ENCODE results near the gene COA6. TPM values are rescaled to one million over a fixed set of nuclear protein-coding genes. Genes with fewer than 3 reads are reported as not detected.

COA6 gene
- total RNA-seq, 1 donor from 2014 or later, result 31.4 TPM

- DNase-seq (ENCODE audit: low spot score, unreplicated experiment), result no peak
- no peak for TF ChIP-seq CTCF (IDR thresholded peaks at IDR 0.05; ENCODE audit: unreplicated experiment)
- Mint-ChIP-seq H3K4me1 (ENCODE audit: low read depth) (no peaks in the 10 kb centered on the region), H3K4me3 (ENCODE audit: low read depth) (no peak overlapping the region), H3K36me3 (ENCODE audit: insufficient read depth) (peaks cover 6% of the 10 kb centered on the region), H3K27me3 (no peaks in the 10 kb centered on the region), H3K27ac (no peak overlapping the region), H3K9me3 (ENCODE audit: low read depth) (no peaks in the 10 kb centered on the region)
Observed at GRCh38 chr1:234401658-234402057, 28.4 kb downstream of the COA6 start.

- no peak overlapping the region for H3K4me3 Mint-ChIP-seq (ENCODE audit: low read depth)
- TF ChIP-seq CTCF (IDR thresholded peaks at IDR 0.05; ENCODE audit: unreplicated experiment), result no peak
- H3K27ac Mint-ChIP-seq, result no peak overlapping the region
- peaks cover 3% of the 10 kb centered on the region for H3K36me3 Mint-ChIP-seq (ENCODE audit: insufficient read depth)
- H3K4me1 Mint-ChIP-seq (ENCODE audit: low read depth), result no peaks in the 10 kb centered on the region
- DNase-seq (ENCODE audit: low spot score, unreplicated experiment), result no peak
- no peaks in the 10 kb centered on the region for H3K27me3 Mint-ChIP-seq
- H3K9me3 Mint-ChIP-seq (ENCODE audit: low read depth), result no peaks in the 10 kb centered on the region
Observed at GRCh38 chr1:234402939-234403338, 29.7 kb downstream of the COA6 start.

GRCh38 chr1:234405676-234406075 is 32.4 kb downstream of the COA6 start:
- Mint-ChIP-seq H3K27ac (no peak overlapping the region), H3K4me1 (ENCODE audit: low read depth) (no peaks in the 10 kb centered on the region), H3K36me3 (ENCODE audit: insufficient read depth) (peaks cover 8% of the 10 kb centered on the region), H3K27me3 (no peaks in the 10 kb centered on the region), H3K9me3 (ENCODE audit: low read depth) (no peaks in the 10 kb centered on the region), H3K4me3 (ENCODE audit: low read depth) (no peak overlapping the region)
- TF ChIP-seq CTCF (IDR thresholded peaks at IDR 0.05; ENCODE audit: unreplicated experiment), result no peak
- no peak for DNase-seq (ENCODE audit: low spot score, unreplicated experiment)

- H3K9me3 Mint-ChIP-seq (ENCODE audit: low read depth), result no peaks in the 10 kb centered on the region
- no peak for DNase-seq (ENCODE audit: low spot score, unreplicated experiment)
- no peak overlapping the region for H3K4me3 Mint-ChIP-seq (ENCODE audit: low read depth)
- H3K36me3 Mint-ChIP-seq (ENCODE audit: insufficient read depth), result peaks cover 8% of the 10 kb centered on the region
- no peak overlapping the region for H3K27ac Mint-ChIP-seq
- H3K4me1 Mint-ChIP-seq (ENCODE audit: low read depth), result no peaks in the 10 kb centered on the region
- no peak for TF ChIP-seq CTCF (IDR thresholded peaks at IDR 0.05; ENCODE audit: unreplicated experiment)
- no peaks in the 10 kb centered on the region for H3K27me3 Mint-ChIP-seq
Observed at GRCh38 chr1:234406871-234407270, 33.6 kb downstream of the COA6 start.

- H3K27ac Mint-ChIP-seq, result no peak overlapping the region
- no peak overlapping the region for H3K4me3 Mint-ChIP-seq (ENCODE audit: low read depth)
- H3K4me1 Mint-ChIP-seq (ENCODE audit: low read depth), result no peaks in the 10 kb centered on the region
- no peak for TF ChIP-seq CTCF (IDR thresholded peaks at IDR 0.05; ENCODE audit: unreplicated experiment)
- DNase-seq (ENCODE audit: low spot score, unreplicated experiment), result no peak
- H3K9me3 Mint-ChIP-seq (ENCODE audit: low read depth), result no peaks in the 10 kb centered on the region
- H3K36me3 Mint-ChIP-seq (ENCODE audit: insufficient read depth), result peaks cover 10% of the 10 kb centered on the region
- H3K27me3 Mint-ChIP-seq, result no peaks in the 10 kb centered on the region
Observed at GRCh38 chr1:234408757-234409156, 35.5 kb downstream of the COA6 start.
